Measurements from ENCODE around the gene PIGV. TPM values are rescaled to one million over a fixed set of nuclear protein-coding genes. Genes with fewer than 3 reads are reported as not detected.
A peak's percentile ranks its signal among the peaks of the same experiment; 100 is the strongest.

The PIGV gene
- total RNA-seq, 1 experiment from 2014 or later = 14.7 TPM

DNA sequence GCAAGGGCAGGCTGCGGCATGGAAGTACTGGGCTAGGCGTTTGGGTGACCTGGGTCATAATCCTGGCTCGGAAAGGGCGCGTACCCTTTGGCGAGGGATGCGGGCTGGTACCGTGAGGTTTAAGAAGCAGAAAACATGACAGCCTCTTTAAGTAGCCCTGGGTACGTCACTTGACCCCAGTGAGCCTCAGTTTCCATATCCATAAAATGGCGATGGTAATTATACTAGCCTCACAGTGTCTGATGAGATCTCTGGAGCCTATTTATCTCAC lies 700 bp downstream of the PIGV start:
- intact Hi-C loops (cut with micrococcal nuclease) = loop anchor here (1.0 to 2.0 kb wide), 2 partner anchors 96 to 288 kb away; no protein-coding TSS in a partner anchor
- DNase-seq (ENCODE audit: unreplicated experiment) = no peak
- BruUV-seq (replicated peaks) = TSS peak; percentile 42
- H3K27ac Mint-ChIP-seq (ENCODE audit: low read depth, unreplicated experiment) = peak overlapping the region; percentile 100
- no peaks in the 10 kb centered on the region for H3K9me3 Mint-ChIP-seq (ENCODE audit: unreplicated experiment)
- TF ChIP-seq, protein P1, sequence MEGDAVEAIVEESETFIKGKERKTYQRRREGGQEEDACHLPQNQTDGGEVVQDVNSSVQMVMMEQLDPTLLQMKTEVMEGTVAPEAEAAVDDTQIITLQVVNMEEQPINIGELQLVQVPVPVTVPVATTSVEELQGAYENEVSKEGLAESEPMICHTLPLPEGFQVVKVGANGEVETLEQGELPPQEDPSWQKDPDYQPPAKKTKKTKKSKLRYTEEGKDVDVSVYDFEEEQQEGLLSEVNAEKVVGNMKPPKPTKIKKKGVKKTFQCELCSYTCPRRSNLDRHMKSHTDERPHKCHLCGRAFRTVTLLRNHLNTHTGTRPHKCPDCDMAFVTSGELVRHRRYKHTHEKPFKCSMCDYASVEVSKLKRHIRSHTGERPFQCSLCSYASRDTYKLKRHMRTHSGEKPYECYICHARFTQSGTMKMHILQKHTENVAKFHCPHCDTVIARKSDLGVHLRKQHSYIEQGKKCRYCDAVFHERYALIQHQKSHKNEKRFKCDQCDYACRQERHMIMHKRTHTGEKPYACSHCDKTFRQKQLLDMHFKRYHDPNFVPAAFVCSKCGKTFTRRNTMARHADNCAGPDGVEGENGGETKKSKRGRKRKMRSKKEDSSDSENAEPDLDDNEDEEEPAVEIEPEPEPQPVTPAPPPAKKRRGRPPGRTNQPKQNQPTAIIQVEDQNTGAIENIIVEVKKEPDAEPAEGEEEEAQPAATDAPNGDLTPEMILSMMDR (IDR thresholded peaks at IDR 0.05; ENCODE audit: unreplicated experiment) = no peak
- peak overlapping the region; percentile 97 for H3K4me3 Mint-ChIP-seq (ENCODE audit: unreplicated experiment)
- H3K36me3 Mint-ChIP-seq (ENCODE audit: insufficient read depth, unreplicated experiment) = peaks cover 8% of the 10 kb centered on the region
- POLR2A ChIA-PET = interaction anchor here (0.6 to 5.2 kb wide), 29 partner anchors 9 to 1277 kb away, joined by 3 to 109 read pairs (median 5); partner anchors contain the start of gene ARID1A
- H3K27me3 Mint-ChIP-seq (ENCODE audit: insufficient read depth, unreplicated experiment) = no peaks in the 10 kb centered on the region
- CTCF ChIA-PET = interaction anchor here (0.7 to 7.1 kb wide), 36 partner anchors 9 to 288 kb away, joined by 3 to 184 read pairs (median 5); no protein-coding TSS in a partner anchor
- peaks cover 42% of the 10 kb centered on the region for H3K4me1 Mint-ChIP-seq (ENCODE audit: insufficient read depth, unreplicated experiment)

DNA sequence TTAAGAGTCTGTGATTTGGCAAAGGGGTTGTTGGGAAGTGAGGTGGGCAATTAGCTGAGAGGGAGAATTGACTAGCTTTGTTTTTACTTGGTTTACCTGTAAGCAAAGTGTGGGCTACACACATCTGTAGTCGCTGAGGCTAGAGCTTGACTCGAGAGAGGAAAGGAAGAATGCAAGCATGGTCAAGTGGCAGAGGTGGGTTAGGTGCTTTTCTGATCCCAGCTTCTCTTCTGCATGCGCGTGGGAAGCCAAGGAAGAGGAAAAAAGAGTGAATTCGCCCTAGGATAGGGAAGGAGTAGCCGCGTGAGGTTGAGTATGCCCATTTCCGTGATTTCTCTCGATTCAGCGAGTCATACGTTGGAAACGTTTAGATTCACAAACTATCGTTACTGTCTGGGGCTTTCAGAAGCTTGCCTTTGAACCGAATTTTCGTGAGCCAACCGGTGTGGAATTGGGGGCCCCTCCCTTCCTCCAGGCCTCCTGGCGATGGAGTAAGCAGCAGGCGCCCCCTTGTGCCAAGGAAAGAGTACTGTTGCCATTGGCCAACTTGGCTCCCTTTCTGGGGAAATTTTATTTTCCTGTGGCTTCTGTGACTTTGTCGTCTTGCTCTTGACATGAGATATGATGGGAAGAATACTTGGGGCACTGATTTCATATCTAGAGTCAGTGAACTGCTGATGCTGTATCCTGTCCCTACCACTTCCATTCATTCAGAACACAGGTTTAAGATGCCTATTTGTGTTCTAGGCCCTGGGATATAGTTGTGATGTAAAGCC lies 1.3 kb downstream of the PIGV start:
- no peaks in the 10 kb centered on the region for H3K27me3 Mint-ChIP-seq (ENCODE audit: insufficient read depth, unreplicated experiment)
- H3K27ac Mint-ChIP-seq (ENCODE audit: low read depth, unreplicated experiment) = peak overlapping the region; percentile 46
- H3K9me3 Mint-ChIP-seq (ENCODE audit: unreplicated experiment) = no peaks in the 10 kb centered on the region
- peak overlapping the region; percentile 97 for H3K4me3 Mint-ChIP-seq (ENCODE audit: unreplicated experiment)
- intact Hi-C loops (cut with micrococcal nuclease) = loop anchor here (1.0 to 2.0 kb wide), 5 partner anchors 97 to 288 kb away; no protein-coding TSS in a partner anchor
- peaks cover 8% of the 10 kb centered on the region for H3K36me3 Mint-ChIP-seq (ENCODE audit: insufficient read depth, unreplicated experiment)
- TSS peak; percentile 45 for BruUV-seq (replicated peaks)
- CTCF ChIA-PET = interaction anchor here (0.6 to 7.1 kb wide), 38 partner anchors 9 to 289 kb away, joined by 3 to 184 read pairs (median 5); no protein-coding TSS in a partner anchor
- TF ChIP-seq, protein P1 (IDR thresholded peaks at IDR 0.05; ENCODE audit: unreplicated experiment) = peak; percentile 96
- DNase-seq (ENCODE audit: unreplicated experiment) = peak; percentile 87
- H3K4me1 Mint-ChIP-seq (ENCODE audit: insufficient read depth, unreplicated experiment) = peaks cover 40% of the 10 kb centered on the region
- POLR2A ChIA-PET = interaction anchor here (0.5 to 5.2 kb wide), 32 partner anchors 9 to 1277 kb away, joined by 3 to 109 read pairs (median 4); partner anchors contain the start of gene ARID1A

DNA sequence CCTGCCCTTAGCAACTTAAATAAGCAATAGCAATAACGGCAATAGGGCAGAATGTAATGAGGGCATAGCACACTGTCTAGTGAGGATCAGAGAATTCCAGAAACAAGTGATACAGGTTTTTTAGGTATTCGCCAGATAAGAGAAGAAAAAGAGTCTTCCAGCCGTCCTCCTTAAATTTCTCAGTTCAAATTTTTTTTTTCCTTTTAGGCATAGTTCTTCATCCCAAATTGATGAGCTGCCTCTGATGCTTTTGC lies 1.8 kb downstream of the PIGV start:
- peaks cover 36% of the 10 kb centered on the region for H3K4me1 Mint-ChIP-seq (ENCODE audit: insufficient read depth, unreplicated experiment)
- TF ChIP-seq, protein P1 (IDR thresholded peaks at IDR 0.05; ENCODE audit: unreplicated experiment) = no peak
- H3K9me3 Mint-ChIP-seq (ENCODE audit: unreplicated experiment) = no peaks in the 10 kb centered on the region
- POLR2A ChIA-PET = interaction anchor here (0.5 to 5.2 kb wide), 21 partner anchors 8 to 533 kb away, joined by 3 to 109 read pairs (median 6); partner anchors contain the start of gene ARID1A
- peaks cover 11% of the 10 kb centered on the region for H3K36me3 Mint-ChIP-seq (ENCODE audit: insufficient read depth, unreplicated experiment)
- BruUV-seq (replicated peaks) = no TSS peak
- intact Hi-C loops (cut with micrococcal nuclease) = loop anchor here (1.0 to 2.0 kb wide), 4 partner anchors 112 to 289 kb away; no protein-coding TSS in a partner anchor
- H3K27me3 Mint-ChIP-seq (ENCODE audit: insufficient read depth, unreplicated experiment) = no peaks in the 10 kb centered on the region
- H3K4me3 Mint-ChIP-seq (ENCODE audit: unreplicated experiment) = no peak overlapping the region
- CTCF ChIA-PET = interaction anchor here (0.6 to 7.1 kb wide), 22 partner anchors 11 to 289 kb away, joined by 3 to 184 read pairs (median 5); no protein-coding TSS in a partner anchor
- no peak for DNase-seq (ENCODE audit: unreplicated experiment)
- H3K27ac Mint-ChIP-seq (ENCODE audit: low read depth, unreplicated experiment) = peak overlapping the region; percentile 46

DNA sequence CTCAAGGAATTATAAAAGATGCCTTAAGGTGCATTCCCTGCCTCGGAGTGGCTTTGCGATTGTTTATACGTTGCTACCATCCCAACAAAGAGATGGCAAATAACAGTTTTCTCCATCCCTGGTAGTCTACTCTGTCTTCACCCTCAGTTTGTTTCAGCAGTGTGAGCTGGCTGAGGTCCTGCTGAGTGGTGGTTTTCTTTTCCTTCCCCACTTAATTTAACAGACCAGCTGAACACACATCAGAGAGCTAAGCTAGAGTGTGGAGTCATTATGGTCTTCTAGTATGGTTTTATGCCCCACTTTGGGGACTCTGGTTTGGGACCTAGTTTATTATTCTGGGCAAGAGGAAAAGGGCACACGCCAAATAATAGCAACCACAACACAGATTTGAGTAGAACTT lies 2.2 kb downstream of the PIGV start:
- H3K4me1 Mint-ChIP-seq (ENCODE audit: insufficient read depth, unreplicated experiment) = peaks cover 34% of the 10 kb centered on the region
- no peaks in the 10 kb centered on the region for H3K9me3 Mint-ChIP-seq (ENCODE audit: unreplicated experiment)
- BruUV-seq (replicated peaks) = no TSS peak
- H3K4me3 Mint-ChIP-seq (ENCODE audit: unreplicated experiment) = no peak overlapping the region
- intact Hi-C loops (cut with micrococcal nuclease) = loop anchor here (1.0 to 2.0 kb wide), 4 partner anchors 113 to 289 kb away; no protein-coding TSS in a partner anchor
- CTCF ChIA-PET = interaction anchor here (0.6 to 7.1 kb wide), 24 partner anchors 10 to 208 kb away, joined by 3 to 184 read pairs (median 5); no protein-coding TSS in a partner anchor
- TF ChIP-seq, protein P1 (IDR thresholded peaks at IDR 0.05; ENCODE audit: unreplicated experiment) = no peak
- POLR2A ChIA-PET = interaction anchor here (0.7 to 5.2 kb wide), 14 partner anchors 8 to 229 kb away, joined by 3 to 109 read pairs (median 6); partner anchors contain the start of gene ARID1A
- no peaks in the 10 kb centered on the region for H3K27me3 Mint-ChIP-seq (ENCODE audit: insufficient read depth, unreplicated experiment)
- peak overlapping the region; percentile 46 for H3K27ac Mint-ChIP-seq (ENCODE audit: low read depth, unreplicated experiment)
- DNase-seq (ENCODE audit: unreplicated experiment) = no peak
- H3K36me3 Mint-ChIP-seq (ENCODE audit: insufficient read depth, unreplicated experiment) = peaks cover 15% of the 10 kb centered on the region

Data from MCF 10A (cell line).